NOMO-1 treated with dmso at 0.1 percent for 144 hours (cell line): ENCODE measurements around the gene KLRF2.
"Not testable (repeated sequence)": the region's sequence is repeated elsewhere in the genome, so short reads cannot be mapped to it uniquely, and the experiment has no call there.

Source experiments
- DNase-seq: peaks from one replicate; lab custom pipeline; 2025; ENCODE audit not compliant: unreplicated experiment; lab: John Stamatoyannopoulos, UW

Gene KLRF2

GRCh38 chr12:9881246-9881645 is at the start of gene KLRF2:
KLRF2 (plus strand) TSS chr12:9881489; CDS start chr12:9881596, 107 bp downstream.
- DNase-seq, result no peak

- DNase-seq, result no peak
These were observed 49.6 kb upstream of the KLRF2 start for GRCh38 chr12:9831720-9832119.

- DNase-seq, result no peak
These were observed 37.9 kb upstream of the KLRF2 start for GRCh38 chr12:9843407-9843806.

GRCh38 chr12:9848899-9849298 is 32.4 kb upstream of the KLRF2 start:
- no peak for DNase-seq

GRCh38 chr12:9851050-9851449 is 30.2 kb upstream of the KLRF2 start:
- no peak for DNase-seq

GRCh38 chr12:9851927-9852326 is 29.4 kb upstream of the KLRF2 start:
- DNase-seq, result no peak

- no peak for DNase-seq
These were observed 25.1 kb upstream of the KLRF2 start for GRCh38 chr12:9856151-9856550.

GRCh38 chr12:9856894-9857293 is 24.4 kb upstream of the KLRF2 start:
- DNase-seq, result no peak

- DNase-seq, result no peak
These were observed 23.2 kb upstream of the KLRF2 start for GRCh38 chr12:9858135-9858534.

GRCh38 chr12:9864913-9865675 is 16.2 kb upstream of the KLRF2 start:
- no peak for DNase-seq

- DNase-seq, result no peak
These were observed 14.4 kb upstream of the KLRF2 start for GRCh38 chr12:9866860-9867269.

GRCh38 chr12:9867531-9867930 is 13.8 kb upstream of the KLRF2 start:
- no peak for DNase-seq

- DNase-seq, result no peak
These were observed 12.9 kb upstream of the KLRF2 start for GRCh38 chr12:9868311-9868801.

GRCh38 chr12:9868951-9869306 is 12.4 kb upstream of the KLRF2 start:
- no peak for DNase-seq

GRCh38 chr12:9869307-9870161 is 11.8 kb upstream of the KLRF2 start, which contains the start of gene CLEC2B:
CLEC2B (minus strand) TSS chr12:9869354.
- peak; percentile 33 for DNase-seq

- DNase-seq, result no peak
These were observed 10.9 kb upstream of the KLRF2 start for GRCh38 chr12:9870286-9870866.

- no peak for DNase-seq
These were observed 9.1 kb upstream of the KLRF2 start for GRCh38 chr12:9872162-9872561.

GRCh38 chr12:9872742-9873141 is 8.5 kb upstream of the KLRF2 start:
- no peak for DNase-seq

GRCh38 chr12:9876120-9876519 is 5.2 kb upstream of the KLRF2 start:
- DNase-seq, result not testable (repeated sequence)

- no peak for DNase-seq
These were observed 684 bp upstream of the KLRF2 start for GRCh38 chr12:9880532-9881078.

GRCh38 chr12:9881988-9882387 is 699 bp downstream of the KLRF2 start:
- no peak for DNase-seq
